ENCODE measurements around the gene SLFN13.
"Not testable (repeated sequence)": the region's sequence is repeated elsewhere in the genome, so short reads cannot be mapped to it uniquely, and the experiment has no call there.

SLFN13 gene

GRCh38 chr17:35453171-35453570 is 4.6 kb upstream of the SLFN13 start:
- H3K4me3 Mint-ChIP-seq, result no peak overlapping the region
- peaks cover under 1% of the 10 kb centered on the region for H3K36me3 Mint-ChIP-seq
- no peak overlapping the region for H3K27ac Mint-ChIP-seq
- H3K27me3 Mint-ChIP-seq, result no peaks in the 10 kb centered on the region
- no peaks in the 10 kb centered on the region for H3K9me3 Mint-ChIP-seq
- peaks cover 10% of the 10 kb centered on the region for H3K4me1 Mint-ChIP-seq

GRCh38 chr17:35449371-35449931 is 885 bp upstream of the SLFN13 start:
- peaks cover 21% of the 10 kb centered on the region for H3K4me1 Mint-ChIP-seq
- H3K36me3 Mint-ChIP-seq, result peaks cover 5% of the 10 kb centered on the region
- no peaks in the 10 kb centered on the region for H3K9me3 Mint-ChIP-seq
- peak overlapping the region; percentile 74 for H3K4me3 Mint-ChIP-seq
- no peaks in the 10 kb centered on the region for H3K27me3 Mint-ChIP-seq
- no peak overlapping the region for H3K27ac Mint-ChIP-seq

- Mint-ChIP-seq H3K27me3 (no peaks in the 10 kb centered on the region), H3K4me3 (peak overlapping the region; percentile 63), H3K4me1 (peaks cover 21% of the 10 kb centered on the region), H3K27ac (no peak overlapping the region), H3K9me3 (no peaks in the 10 kb centered on the region), H3K36me3 (peaks cover 5% of the 10 kb centered on the region)
Measured at GRCh38 chr17:35448899-35449227, 297 bp upstream of the SLFN13 start.

GRCh38 chr17:35447499-35447898 is 1.1 kb downstream of the SLFN13 start:
- Mint-ChIP-seq H3K36me3 (peaks cover 6% of the 10 kb centered on the region), H3K4me3 (peak overlapping the region; percentile 63), H3K27ac (no peak overlapping the region), H3K4me1 (peaks cover 21% of the 10 kb centered on the region), H3K27me3 (no peaks in the 10 kb centered on the region), H3K9me3 (no peaks in the 10 kb centered on the region)

GRCh38 chr17:35438433-35438832 is 10.1 kb downstream of the SLFN13 start:
- no peaks in the 10 kb centered on the region for H3K27me3 Mint-ChIP-seq
- peaks cover 8% of the 10 kb centered on the region for H3K4me1 Mint-ChIP-seq
- no peak overlapping the region for H3K27ac Mint-ChIP-seq
- no peak overlapping the region for H3K4me3 Mint-ChIP-seq
- peaks cover 5% of the 10 kb centered on the region for H3K36me3 Mint-ChIP-seq
- H3K9me3 Mint-ChIP-seq, result no peaks in the 10 kb centered on the region

GRCh38 chr17:35433075-35433894 is 15.3 kb downstream of the SLFN13 start:
- Mint-ChIP-seq H3K4me3 (peak overlapping the region; percentile 100), H3K9me3 (no peaks in the 10 kb centered on the region), H3K4me1 (peaks cover 52% of the 10 kb centered on the region), H3K36me3 (no peaks in the 10 kb centered on the region), H3K27me3 (no peaks in the 10 kb centered on the region), H3K27ac (peak overlapping the region; percentile 46)

GRCh38 chr17:35432176-35433074 is 16.1 kb downstream of the SLFN13 start, which contains the start of gene SLFN12:
Gene SLFN12 (minus strand): TSS chr17:35432500. CDS start chr17:35423028, 9,472 bp downstream.
- Mint-ChIP-seq H3K36me3 (no peaks in the 10 kb centered on the region), H3K4me1 (peaks cover 58% of the 10 kb centered on the region), H3K4me3 (peak within 1 kb of the TSS; percentile 100), H3K27me3 (no peaks in the 10 kb centered on the region), H3K27ac (peak within 1 kb of the TSS; percentile 97), H3K9me3 (no peaks in the 10 kb centered on the region)

GRCh38 chr17:35429702-35430101 is 18.9 kb downstream of the SLFN13 start:
- Mint-ChIP-seq H3K4me3 (no peak overlapping the region), H3K4me1 (peaks cover 58% of the 10 kb centered on the region), H3K36me3 (no peaks in the 10 kb centered on the region), H3K9me3 (no peaks in the 10 kb centered on the region), H3K27ac (no peak overlapping the region), H3K27me3 (no peaks in the 10 kb centered on the region)

- Mint-ChIP-seq H3K4me1 (peaks cover 48% of the 10 kb centered on the region), H3K27ac (no peak overlapping the region)
Measured at GRCh38 chr17:35428229-35428628, 20.3 kb downstream of the SLFN13 start.

GRCh38 chr17:35423761-35424160 is 24.8 kb downstream of the SLFN13 start:
- no peak overlapping the region for H3K4me3 Mint-ChIP-seq

More at GRCh38 chr17:35428229-35428628, 20.3 kb downstream of the SLFN13 start:
- Mint-ChIP-seq H3K27me3 (no peaks in the 10 kb centered on the region), H3K36me3 (no peaks in the 10 kb centered on the region), H3K4me3 (no peak overlapping the region), H3K9me3 (no peaks in the 10 kb centered on the region)

GRCh38 chr17:35421069-35421468 is 27.5 kb downstream of the SLFN13 start:
- H3K4me3 Mint-ChIP-seq, H3K9me3 Mint-ChIP-seq, H3K36me3 Mint-ChIP-seq, H3K4me1 Mint-ChIP-seq, H3K27ac Mint-ChIP-seq, H3K27me3 Mint-ChIP-seq: not testable (repeated sequence)

More at GRCh38 chr17:35423761-35424160, 24.8 kb downstream of the SLFN13 start:
- peaks cover 1% of the 10 kb centered on the region for H3K36me3 Mint-ChIP-seq
- no peaks in the 10 kb centered on the region for H3K27me3 Mint-ChIP-seq
- H3K4me1 Mint-ChIP-seq, result peaks cover 10% of the 10 kb centered on the region
- no peaks in the 10 kb centered on the region for H3K9me3 Mint-ChIP-seq
- no peak overlapping the region for H3K27ac Mint-ChIP-seq

GRCh38 chr17:35416659-35417058 is 31.9 kb downstream of the SLFN13 start:
- no peaks in the 10 kb centered on the region for H3K9me3 Mint-ChIP-seq

GRCh38 chr17:35414707-35415106 is 33.9 kb downstream of the SLFN13 start:
- H3K9me3 Mint-ChIP-seq, H3K27me3 Mint-ChIP-seq, H3K27ac Mint-ChIP-seq, H3K4me3 Mint-ChIP-seq: not testable (repeated sequence)
- Mint-ChIP-seq H3K36me3 (peaks cover 34% of the 10 kb centered on the region), H3K4me1 (peaks cover 10% of the 10 kb centered on the region)

More at GRCh38 chr17:35416659-35417058, 31.9 kb downstream of the SLFN13 start:
- Mint-ChIP-seq H3K4me3 (no peak overlapping the region), H3K4me1 (peaks cover 10% of the 10 kb centered on the region), H3K27ac (no peak overlapping the region), H3K36me3 (peaks cover 28% of the 10 kb centered on the region), H3K27me3 (no peaks in the 10 kb centered on the region)

GRCh38 chr17:35414247-35414646 is 34.3 kb downstream of the SLFN13 start:
- peaks cover 35% of the 10 kb centered on the region for H3K36me3 Mint-ChIP-seq
- no peak overlapping the region for H3K4me3 Mint-ChIP-seq
- H3K9me3 Mint-ChIP-seq, result no peaks in the 10 kb centered on the region
- H3K27ac Mint-ChIP-seq, result no peak overlapping the region
- H3K27me3 Mint-ChIP-seq, result no peaks in the 10 kb centered on the region
- peaks cover 10% of the 10 kb centered on the region for H3K4me1 Mint-ChIP-seq

- Mint-ChIP-seq H3K9me3 (no peaks in the 10 kb centered on the region), H3K27ac (no peak overlapping the region), H3K27me3 (no peaks in the 10 kb centered on the region), H3K36me3 (peaks cover 13% of the 10 kb centered on the region), H3K4me3 (no peak overlapping the region), H3K4me1 (peaks cover 6% of the 10 kb centered on the region)
Measured at GRCh38 chr17:35407531-35407930, 41.0 kb downstream of the SLFN13 start.
